ENCODE results near the gene CLEC11A. TPM values are rescaled to one million over a fixed set of nuclear protein-coding genes. Genes with fewer than 3 reads are reported as not detected.

The CLEC11A gene
- total RNA-seq, 6 donors from 2014 or later: 3.9 to 19.6 (median 15.9) TPM

GRCh38 chr19:50718255-50719118 lies 4.7 kb upstream of the CLEC11A start:
- DNase-seq (peak in 1 of 2 donors; percentile 78), ATAC-seq (ENCODE audit: low FRiP score in 2 of 2) (no peak)
- no peak for TF ChIP-seq POLR2AphosphoS5 (IDR thresholded peaks at IDR 0.05)
- no peak for TF ChIP-seq POLR2A (IDR thresholded peaks at IDR 0.05)
- TF ChIP-seq EP300 (IDR thresholded peaks at IDR 0.05): no peak
- TF ChIP-seq CTCF (IDR thresholded peaks at IDR 0.05): no peak
- WGBS, 2 donors: 3 to 4% methylated on average over 19 to 21 of the region's 74 CpGs
- Histone ChIP-seq H3K9me3 (no peaks in the 10 kb centered on the region), H3K27me3 (peaks cover 2 to 32% (median 21%) of the 10 kb centered on the region in 4 donors), H3K27ac (no peak overlapping the region), H3K4me1 (peaks cover 13 to 22% (median 15%) of the 10 kb centered on the region in 4 donors), H3K36me3 (no peaks in the 10 kb centered on the region), H3K4me3 (peak overlapping the region in 3 of 4 donors; percentile 13 to 35 (median 21))

GRCh38 chr19:50719119-50719435 lies 4.1 kb upstream of the CLEC11A start:
- Histone ChIP-seq H3K4me3 (peak overlapping the region in 3 of 4 donors; percentile 10 to 35 (median 21)), H3K27ac (no peak overlapping the region), H3K4me1 (peaks cover 14 to 28% (median 19%) of the 10 kb centered on the region in 4 donors), H3K27me3 (peaks cover 2 to 34% (median 23%) of the 10 kb centered on the region in 4 donors), H3K9me3 (no peaks in the 10 kb centered on the region), H3K36me3 (no peaks in the 10 kb centered on the region)
- ATAC-seq (ENCODE audit: low FRiP score in 2 of 2): no peak
- TF ChIP-seq EP300 (IDR thresholded peaks at IDR 0.05) (no peak), POLR2A (IDR thresholded peaks at IDR 0.05) (no peak), CTCF (IDR thresholded peaks at IDR 0.05) (no peak), POLR2AphosphoS5 (IDR thresholded peaks at IDR 0.05) (no peak)
- 3% methylated on average over 6 of the region's 30 CpGs; no CpG with 5 or more reads in 1 of the 2 donors for WGBS, 2 donors
- DNase-seq: peak in 1 of 2 donors; percentile 77

- peaks cover 2 to 37% (median 24%) of the 10 kb centered on the region in 4 donors for H3K27me3 ChIP-seq
- H3K4me3 ChIP-seq: peak within 1 kb of the TSS in 3 of 4 donors; percentile 13 to 35 (median 21)
- H3K9me3 ChIP-seq: no peaks in the 10 kb centered on the region
- ATAC-seq (ENCODE audit: low FRiP score in 2 of 2) (no peak), DNase-seq (peak in 1 of 2 donors; percentile 77)
- H3K27ac ChIP-seq: no peak within 1 kb of the TSS
- H3K4me1 ChIP-seq: peaks cover 17 to 33% (median 24%) of the 10 kb centered on the region in 4 donors
- no peak for TF ChIP-seq CTCF (IDR thresholded peaks at IDR 0.05)
- no peak for TF ChIP-seq EP300 (IDR thresholded peaks at IDR 0.05)
- no peak for TF ChIP-seq POLR2A (IDR thresholded peaks at IDR 0.05)
- TF ChIP-seq POLR2AphosphoS5 (IDR thresholded peaks at IDR 0.05): no peak
- WGBS, 2 donors: 8 to 9% methylated on average over 20 to 24 of the region's 47 CpGs
- no peaks in the 10 kb centered on the region for H3K36me3 ChIP-seq
Observed at GRCh38 chr19:50719566-50719965, 3.6 kb upstream of the CLEC11A start, which contains the start of gene SHANK1. Gene SHANK1, minus strand, starts transcription at chr19:50719802. Its CDS starts 2,883 bp downstream, at chr19:50716919.

- TF ChIP-seq CTCF (IDR thresholded peaks at IDR 0.05): no peak
- no peak for TF ChIP-seq EP300 (IDR thresholded peaks at IDR 0.05)
- TF ChIP-seq POLR2AphosphoS5 (IDR thresholded peaks at IDR 0.05): no peak
- no peak for TF ChIP-seq POLR2A (IDR thresholded peaks at IDR 0.05)
- Histone ChIP-seq H3K9me3 (no peaks in the 10 kb centered on the region), H3K4me3 (no peak overlapping the region), H3K27me3 (peaks cover 2 to 37% (median 24%) of the 10 kb centered on the region in 4 donors), H3K4me1 (peaks cover 17 to 40% (median 30%) of the 10 kb centered on the region in 4 donors), H3K36me3 (no peaks in the 10 kb centered on the region), H3K27ac (no peak overlapping the region)
- WGBS, 2 donors: 56 to 63% methylated on average over 8 to 21 of the region's 21 CpGs
- DNase-seq: peak in 1 of 2 donors; percentile 77
- ATAC-seq (ENCODE audit: low FRiP score in 2 of 2): no peak
Observed at GRCh38 chr19:50720181-50720920, 2.8 kb upstream of the CLEC11A start.

All from upper lobe of left lung (tissue), 6 donors.